GM21526 (cell line): Measurements from ENCODE around the gene GSN.
A peak's percentile ranks its signal among the peaks of the same experiment; 100 is the strongest.

Experiments used
- ATAC-seq: cut with Tn5 transposase; IDR thresholded peaks from one replicate; pipeline ENCODE4 v1.9.1; 2021; ENCODE audit warnings: moderate library complexity; ENCODE audit not compliant: unreplicated experiment, low FRiP score

GSN gene

DNA sequence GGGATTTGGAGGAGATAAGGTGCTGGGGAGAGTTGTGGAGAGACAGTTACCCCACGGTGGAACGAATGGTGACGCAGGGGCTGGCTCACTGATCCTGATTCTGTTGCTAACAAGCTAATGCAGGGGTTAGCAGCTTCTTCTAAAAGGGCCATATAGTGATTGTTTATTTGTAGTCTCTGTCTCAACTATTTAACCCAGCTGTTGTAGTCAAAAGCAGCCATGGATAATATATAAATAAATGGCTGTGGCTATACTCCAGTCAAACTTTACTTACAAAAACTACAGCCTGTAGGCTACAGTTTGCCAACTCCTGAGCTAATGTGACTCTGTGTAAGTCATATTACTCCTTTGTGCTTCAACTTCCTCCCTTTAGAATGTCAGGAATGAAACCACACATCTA is 80.3 kb downstream of the GSN start:
- ATAC-seq = no peak

DNA sequence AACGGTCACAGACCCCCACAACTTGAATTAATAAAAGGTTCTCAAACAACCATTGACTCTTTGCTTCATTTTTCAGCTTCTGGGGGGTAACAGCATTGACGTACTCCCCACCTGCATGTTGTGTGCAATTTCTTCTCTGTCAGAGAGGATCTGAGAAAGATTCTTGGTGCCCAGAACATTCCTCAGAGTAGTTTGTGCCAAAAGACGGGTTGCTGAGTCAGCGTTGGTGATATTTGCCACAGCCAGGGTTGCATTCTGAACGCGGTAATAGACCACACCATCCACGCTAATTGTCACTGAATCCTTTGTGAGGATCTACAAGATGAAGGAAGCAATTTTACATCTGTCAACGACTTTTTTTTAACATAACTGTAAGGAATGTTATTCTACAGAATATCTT is 81.0 kb downstream of the GSN start:
- no peak for ATAC-seq

DNA sequence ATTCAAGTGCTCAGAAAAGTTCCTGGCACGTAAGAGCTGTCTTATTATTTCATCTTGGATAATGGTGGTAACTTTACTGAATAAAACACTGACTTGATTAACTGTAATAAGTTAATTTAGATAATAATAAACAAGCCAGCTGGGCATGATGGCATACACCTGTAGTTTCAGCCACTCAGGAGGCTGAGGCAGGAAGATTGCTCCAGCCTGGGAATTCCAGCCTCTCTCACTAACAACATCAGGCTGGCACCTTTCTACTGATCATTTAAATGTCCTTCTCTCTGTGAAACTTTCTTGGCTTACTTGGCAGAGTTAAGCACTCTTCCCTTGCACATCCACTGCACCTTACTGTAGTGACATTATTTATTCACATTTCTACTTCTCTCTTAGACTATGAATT is 82.1 kb downstream of the GSN start:
- ATAC-seq = no peak

DNA sequence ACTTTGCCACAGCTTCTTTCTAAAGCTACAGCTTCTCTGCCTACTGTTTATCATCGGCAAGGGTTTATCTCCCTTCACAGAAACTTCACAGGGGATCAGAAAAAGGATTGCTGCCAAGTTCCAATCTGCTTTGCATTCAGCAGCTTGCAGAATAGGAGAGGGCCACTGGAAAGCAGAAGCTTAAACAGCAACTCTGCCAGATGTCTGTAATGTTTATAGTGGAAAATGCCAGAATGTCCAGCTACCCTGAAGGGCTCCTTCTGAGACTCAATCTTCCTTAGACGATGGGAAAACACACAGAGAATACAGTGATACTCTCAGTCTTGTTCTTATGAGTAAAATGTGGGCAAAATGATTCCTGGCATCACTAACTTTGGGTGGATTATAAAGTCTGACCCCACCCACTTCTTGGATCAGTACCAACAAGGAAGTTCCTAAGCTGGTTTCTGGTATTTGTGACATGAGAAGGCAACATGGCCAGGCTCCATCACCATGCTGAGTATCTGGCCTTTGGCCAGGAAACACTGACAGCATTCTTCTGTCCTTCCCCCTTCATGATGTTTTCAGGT is 83.1 kb downstream of the GSN start:
- no peak for ATAC-seq

DNA sequence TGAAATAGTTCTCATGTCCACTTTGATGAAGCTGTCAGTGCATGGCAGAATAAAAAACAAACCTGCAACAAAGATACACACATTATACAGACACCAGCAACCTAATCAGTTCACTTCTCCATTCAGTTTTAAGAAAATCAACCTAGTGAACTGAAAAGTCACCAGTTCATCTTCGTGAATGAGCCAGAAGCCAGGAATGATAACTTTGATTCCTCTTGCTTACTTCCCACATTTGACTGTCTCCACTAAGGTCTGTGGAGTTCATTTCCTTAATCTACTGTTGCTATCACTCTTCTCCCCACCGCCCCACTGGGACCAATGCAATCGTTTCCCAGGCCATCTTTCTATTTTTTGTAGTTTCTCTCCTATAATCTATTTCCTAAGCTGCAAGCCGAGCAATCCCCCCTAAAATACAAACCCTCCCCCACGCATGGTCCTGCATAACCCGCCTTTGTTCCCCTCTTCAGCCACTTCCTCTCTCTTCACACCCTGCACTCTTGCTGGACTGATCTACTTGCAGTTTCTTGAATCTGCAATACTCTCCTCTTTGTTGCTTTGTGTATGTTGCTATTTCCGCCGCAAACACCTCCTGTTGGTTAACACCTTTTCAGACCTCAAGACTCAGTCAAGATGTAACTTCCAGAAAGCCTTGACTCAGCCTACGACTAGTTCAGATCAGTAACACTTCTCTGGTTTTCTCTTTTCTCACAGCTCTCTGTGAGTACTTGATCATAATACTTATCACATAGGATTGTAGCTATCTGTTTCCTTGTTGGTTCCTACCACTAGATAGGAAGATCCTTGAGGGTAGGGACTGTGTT is 85.5 kb downstream of the GSN start:
- ATAC-seq = peak; percentile 95

DNA sequence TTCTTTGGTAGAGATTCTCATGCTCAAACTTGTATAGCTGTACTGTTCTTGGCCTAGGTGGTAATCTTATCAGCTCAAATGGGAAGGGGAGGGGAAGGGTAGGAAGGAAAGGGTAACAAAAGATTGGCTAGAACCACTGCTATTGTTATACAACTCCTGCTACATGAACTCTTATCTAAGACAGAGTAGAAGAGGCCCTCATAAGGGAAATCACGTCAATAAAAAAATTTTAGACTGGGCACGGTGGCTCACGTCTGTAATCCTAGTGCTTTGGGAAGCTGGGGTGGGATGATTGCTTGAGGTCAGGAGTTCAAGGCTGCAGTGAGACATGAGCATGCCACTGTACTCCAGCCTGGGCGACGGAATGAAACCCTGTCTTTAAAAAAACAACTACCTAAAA is 86.2 kb downstream of the GSN start:
- ATAC-seq = peak; percentile 2

DNA sequence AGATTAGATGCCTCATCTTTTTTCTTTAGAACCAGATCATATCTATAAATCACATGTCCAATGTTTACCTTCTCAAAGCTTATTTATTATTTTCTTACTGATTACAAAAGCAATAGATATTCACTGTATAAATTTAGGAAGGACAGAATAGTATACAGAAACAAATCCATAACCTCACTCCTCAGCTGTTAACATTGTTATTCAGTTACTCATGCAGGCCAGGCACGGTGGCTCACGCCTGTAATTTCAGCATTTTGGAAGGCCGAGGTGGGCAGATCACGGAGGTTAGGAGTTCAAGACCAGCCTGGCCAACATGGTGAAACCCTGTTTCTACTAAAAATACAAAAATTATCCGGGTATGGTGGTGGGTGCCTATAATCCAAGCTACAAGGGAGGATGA is 86.8 kb downstream of the GSN start:
- no peak for ATAC-seq

DNA sequence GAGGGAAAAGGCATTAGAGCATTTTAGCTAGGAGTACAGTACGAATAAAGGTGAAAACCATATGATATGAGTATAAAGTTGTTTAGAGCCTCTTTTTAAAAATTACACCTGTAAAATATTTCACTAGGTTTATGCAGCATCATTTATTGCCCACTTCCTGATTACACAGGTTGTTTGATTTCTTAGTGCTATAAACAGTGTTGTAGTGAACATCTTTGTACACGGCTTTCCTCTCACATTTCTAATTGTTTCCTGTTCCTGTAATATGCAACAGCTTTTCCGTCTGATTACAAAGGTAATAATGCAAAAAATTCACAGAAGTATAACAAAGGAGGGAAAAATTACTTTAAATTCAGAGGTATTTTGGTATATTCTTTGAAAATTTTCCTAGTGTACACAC is 89.0 kb downstream of the GSN start:
- no peak for ATAC-seq

DNA sequence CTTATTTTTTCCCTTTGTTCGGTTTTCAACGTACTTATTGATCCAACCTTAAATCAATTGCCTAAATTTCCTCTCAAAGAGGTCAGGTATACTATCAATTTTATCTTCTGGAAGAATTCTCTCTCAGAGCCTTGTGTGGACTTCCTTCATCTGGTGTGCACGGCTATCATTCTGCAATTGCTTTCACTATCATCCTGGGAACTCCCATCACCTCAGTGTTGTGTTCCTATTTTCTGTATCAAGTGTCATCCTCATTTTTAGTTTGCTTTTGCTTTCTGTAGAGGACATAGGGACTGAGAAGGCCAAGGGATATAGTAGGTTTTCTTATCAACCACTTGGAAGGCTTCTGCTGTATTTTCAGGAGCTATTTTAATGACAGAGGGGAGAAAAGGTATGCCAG is 90.8 kb downstream of the GSN start:
- no peak for ATAC-seq

DNA sequence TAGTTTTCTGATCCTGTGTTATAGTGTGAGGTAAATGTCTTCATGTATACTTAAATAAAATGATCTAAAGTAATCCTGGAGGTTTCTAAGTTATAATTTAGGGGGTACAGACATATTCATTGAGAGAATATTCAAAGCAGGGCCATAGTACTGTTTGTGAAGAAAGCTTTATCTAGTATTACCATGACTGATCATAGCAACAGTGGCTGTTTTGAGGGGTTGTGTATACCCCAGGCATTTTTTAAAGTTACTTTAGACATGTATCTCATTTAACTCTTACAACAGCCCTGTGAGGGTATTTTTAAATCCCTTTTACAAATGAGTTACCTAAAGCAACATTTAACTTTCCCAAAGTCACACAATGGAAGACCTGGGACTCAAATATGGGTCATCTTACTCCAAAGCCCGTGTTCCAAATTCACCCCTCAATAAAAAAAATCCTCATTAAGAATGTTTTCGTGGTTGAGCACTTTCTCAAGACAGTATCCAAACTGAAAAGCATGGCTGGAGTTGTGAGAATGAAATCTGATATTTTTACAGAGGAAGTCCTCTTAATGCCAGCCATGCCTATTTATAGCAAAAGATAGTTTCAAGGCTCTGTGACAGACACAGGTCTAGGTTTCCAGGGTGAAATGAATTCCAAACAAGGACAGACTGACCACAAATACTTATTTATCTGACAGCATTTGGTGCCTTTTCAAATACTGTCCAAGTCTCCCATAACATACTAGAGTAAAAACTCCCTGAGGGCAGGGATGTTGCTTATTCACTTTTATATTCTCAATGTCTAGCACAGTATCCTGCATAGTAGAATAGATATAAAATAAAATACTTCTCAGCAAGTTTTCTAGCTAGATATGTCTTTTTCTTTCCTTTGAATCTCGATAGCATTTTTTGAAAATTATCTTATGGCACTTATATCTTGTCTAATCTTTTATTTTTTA is 91.7 kb downstream of the GSN start:
- ATAC-seq = no peak

DNA sequence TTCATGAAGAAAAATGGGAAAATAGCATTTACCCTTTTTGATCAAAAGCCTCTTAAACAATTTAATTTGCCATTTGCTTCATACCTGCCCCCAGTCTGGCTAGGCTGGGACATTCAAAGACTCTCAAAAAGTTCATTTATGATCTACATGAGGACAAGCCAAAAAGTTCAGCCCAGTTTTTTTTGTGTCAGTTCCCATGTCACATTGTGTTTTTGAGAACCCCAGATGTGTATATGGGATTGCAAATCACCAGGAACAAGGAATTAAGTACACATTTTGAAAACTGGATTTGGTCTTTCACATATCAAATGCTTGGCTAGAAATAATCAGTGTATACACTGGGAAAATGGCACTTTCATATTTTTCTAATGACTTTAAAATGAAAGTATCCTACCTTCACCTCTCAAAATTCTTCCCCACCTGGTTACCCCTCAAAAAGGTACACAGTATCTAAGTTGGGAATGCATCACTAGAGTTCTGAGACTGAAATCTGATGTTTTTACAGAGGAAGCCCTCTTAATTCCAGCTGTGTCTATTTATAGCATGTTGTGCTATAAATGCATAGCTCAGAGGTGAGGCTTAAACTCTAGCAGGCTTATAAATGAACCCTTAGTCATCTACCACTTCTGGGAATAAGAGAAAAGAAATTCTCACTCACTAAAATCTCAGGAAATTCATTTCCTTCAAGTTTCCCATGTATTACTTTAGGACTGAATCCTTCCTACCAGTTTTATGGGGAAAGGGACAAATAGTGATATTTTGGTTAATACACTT is 92.8 kb downstream of the GSN start:
- ATAC-seq = no peak

DNA sequence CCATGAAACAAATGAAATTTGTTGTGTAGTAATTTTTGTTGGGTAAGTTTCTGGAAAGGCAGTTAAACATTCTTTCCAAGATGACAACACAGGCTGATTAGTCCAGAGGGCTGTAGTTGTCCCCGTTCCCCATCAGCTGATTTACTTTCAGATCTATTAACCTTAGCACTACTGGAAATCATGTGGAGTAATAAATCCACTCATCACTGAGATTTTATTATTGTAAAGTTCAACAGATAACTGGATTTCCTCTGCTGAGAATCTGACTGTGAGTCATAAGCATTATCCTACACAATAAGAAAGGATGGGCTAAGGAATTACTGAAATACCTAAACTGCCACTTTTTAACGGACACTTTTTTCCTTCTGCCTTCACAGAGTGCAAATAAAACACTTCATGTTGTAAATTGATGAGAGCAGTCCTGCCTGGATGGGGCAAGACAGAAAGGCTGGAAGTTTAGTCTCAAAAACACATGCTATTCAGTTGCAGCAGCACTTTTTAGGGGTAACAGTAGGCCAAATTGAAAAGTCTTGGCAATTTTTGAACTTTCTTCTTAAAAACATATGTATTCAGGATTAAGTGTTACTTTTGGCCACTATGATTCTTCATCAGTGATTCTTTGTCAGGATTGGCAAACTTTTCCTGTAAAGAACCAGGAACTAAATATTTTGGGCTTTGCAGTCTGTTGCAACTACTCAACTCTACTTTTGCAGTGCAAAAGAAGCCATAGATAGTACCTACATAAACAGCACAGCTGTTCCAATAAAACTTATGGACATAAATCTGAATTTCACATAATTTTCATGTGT is 95.1 kb downstream of the GSN start:
- no peak for ATAC-seq

DNA sequence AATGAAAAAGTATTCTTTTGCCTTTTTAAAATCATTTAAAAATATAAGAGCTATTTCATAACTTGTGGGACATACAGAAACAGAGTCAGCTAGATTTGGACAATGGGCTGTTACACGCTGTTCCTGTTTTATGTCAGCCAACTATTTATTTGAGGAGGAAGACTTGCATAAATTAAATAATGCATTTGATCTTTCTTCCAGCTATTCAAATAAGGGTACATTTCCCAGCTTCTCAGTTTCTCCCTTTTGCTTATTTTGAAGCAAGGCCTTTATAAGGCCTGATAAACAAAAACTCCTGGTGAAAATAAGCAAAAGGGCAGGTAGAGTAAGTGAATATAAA is 95.6 kb downstream of the GSN start:
- no peak for ATAC-seq

DNA sequence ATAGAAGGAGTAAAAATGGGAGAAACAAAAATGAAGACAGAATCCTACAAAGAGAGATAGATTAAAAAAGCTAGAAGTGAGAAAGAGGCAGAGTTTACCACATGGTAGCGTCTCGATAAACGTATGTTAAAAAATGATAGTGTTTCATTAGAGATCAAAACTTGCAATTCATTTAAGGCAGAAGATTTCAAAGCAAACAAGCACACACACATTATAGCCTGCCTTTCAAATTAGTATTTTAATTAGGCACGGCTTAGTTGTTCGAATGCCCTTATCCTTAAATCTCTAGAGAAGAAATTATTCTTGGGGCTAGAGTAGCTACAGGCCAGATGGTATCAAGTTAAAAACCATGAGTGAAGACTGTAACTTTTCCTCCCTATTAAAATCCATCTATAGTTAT is 96.1 kb downstream of the GSN start:
- no peak for ATAC-seq

DNA sequence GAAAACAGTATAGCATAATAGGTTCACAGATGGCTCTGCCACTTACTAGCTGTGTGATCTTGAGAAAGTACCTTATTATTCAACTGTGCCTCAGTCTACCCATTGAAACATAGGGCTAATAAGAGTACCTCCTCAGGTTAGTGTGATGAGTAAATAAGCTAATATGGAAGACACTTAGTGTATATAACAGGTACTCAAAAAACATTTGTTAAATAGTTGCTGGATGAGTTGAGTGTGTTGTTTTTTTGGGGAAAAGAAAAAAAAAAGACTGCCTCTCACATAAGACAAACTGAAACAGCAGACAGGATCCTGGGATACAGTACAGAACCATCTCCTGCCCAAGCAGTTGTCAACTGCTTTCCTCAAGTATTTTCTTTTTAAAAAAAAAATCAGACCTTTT is 96.9 kb downstream of the GSN start:
- ATAC-seq = no peak

DNA sequence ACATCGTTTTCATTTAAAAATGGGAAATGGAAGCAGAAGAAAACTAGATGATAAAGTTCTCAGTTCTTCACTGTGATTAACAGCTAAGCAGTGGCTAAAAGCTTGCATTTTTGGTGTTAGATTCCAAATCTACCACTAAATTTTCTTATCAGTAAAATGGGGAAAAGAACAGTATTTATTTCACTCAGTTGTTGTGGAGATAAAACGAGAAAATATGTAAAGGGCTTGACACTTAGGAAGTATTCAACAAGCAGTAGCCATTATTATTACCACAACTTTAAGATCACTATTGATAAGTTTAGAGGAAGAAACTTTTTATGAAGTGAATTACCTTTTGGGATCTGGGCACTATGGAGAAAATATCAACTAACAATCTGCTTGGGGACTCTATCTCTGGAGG is 97.6 kb downstream of the GSN start:
- no peak for ATAC-seq

DNA sequence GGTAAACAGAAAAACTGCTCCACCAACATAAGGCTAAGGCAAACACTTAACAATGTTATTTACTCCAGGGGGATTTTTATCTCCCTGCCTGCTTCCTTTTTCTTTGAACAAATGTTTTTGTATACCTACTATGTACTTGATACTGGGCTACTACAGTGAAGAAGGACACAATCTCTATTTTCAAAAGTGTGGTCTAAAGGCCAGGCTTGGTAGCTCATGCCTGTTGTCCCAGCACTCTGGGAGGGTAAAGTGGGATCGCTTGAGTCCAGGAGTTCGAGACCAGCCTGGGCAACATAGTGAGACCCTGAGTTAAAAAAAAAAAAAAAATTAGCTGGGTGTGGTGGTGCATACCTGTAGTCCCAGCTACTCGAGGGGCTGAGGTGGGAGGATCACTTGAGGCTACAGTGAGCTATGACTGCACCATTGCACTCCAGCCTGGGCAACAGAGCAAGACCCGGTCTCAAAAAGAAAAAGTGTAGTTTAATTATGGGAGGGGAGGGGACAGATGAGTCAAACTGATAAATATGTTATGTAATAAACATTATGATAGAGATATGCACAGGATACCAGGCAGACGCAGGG is 98.7 kb downstream of the GSN start:
- ATAC-seq = no peak

DNA sequence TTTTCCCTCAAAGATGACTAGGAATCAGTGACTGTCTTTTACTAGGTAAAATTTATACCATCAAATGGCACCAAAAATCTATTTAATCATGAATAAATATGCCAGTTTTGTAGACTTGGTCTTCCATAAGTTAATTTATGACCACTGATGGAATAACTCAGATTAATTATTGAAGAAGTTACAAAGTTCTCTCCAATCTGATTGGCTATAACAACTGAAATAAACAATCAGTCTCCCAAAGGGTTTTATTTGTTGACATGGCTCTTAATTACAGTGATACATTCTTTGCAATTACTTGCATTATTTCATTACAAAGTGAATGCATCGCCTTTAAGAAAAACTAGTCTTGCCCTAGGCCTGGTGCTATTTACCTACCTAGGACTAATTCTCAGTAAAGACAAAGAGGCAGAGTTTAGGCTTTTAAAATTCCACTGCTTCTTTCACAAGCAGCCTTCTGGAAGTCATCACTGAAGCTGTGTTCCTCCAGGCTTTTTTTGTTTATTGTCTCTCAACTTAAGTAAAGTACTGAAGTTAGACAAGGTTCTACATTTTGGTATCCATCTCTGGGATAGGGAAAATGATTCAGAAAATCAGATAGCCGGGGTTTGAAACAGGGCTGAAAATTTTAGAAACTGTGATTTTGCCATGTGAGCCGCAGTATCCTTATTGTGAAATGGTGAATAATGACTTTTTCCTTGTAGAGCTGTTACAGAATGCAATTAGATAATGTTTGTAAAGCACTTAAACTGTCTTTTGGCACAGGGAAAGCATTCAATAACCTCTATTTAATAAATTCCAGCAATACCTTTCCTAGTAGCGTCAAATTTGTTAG is 99.6 kb downstream of the GSN start:
- no peak for ATAC-seq

DNA sequence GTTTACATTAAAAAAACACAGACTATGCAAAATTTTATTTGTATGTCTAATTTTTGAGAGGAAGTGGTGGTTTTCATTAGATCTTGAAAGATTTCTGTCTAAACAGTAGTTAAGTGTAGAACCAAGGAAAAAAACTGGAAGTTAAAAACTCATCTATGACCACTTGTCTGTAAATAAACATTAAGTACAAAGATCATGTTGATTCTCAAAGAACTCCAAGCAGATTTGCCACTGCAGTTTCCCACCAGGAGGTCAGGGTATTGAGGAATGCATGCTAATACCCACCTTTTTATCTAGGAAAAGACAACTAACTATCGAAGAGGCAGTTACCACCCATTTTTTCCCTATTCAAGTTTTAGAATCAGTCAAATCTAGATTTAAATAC is 100.2 kb downstream of the GSN start:
- ATAC-seq = no peak
